Measurements from ENCODE around the gene MSL2.

DNA sequence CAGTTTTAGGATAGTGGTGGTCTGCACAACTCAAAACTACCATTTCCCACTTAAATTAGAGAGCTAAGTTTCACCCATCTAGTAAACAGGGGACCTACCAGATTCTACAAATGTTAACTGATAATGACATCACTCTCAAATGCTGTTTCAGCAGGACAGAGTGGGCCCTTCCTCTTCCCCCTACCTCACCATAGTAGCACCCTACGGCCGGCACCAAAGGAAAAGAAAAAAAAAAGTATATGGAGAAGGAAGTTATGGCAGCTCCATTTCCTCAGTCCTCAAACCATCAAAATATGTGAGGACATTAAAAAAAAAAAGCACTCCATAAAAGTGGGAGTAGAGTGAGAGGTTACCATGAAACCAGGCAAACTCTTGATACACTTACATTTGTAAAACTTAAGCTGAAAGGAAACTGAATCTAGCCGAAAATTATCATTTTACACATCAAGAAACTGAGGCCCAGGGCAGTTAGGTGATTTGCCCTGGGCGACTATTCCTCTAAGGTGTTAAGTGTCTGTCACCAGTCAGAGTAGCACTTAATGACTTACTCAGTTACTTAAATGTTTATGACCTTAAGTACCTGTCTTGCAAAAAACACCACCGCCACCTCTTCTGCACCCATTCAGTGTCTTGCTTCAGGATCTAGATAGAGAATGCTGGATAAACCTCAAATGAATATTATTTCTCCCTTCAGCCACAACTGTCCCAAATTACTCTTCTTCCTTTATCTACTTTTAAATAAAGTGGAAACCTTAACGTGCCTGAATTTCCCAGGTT is 2.7 kb downstream of the MSL2 start:
- TF ChIP-seq, protein P1, sequence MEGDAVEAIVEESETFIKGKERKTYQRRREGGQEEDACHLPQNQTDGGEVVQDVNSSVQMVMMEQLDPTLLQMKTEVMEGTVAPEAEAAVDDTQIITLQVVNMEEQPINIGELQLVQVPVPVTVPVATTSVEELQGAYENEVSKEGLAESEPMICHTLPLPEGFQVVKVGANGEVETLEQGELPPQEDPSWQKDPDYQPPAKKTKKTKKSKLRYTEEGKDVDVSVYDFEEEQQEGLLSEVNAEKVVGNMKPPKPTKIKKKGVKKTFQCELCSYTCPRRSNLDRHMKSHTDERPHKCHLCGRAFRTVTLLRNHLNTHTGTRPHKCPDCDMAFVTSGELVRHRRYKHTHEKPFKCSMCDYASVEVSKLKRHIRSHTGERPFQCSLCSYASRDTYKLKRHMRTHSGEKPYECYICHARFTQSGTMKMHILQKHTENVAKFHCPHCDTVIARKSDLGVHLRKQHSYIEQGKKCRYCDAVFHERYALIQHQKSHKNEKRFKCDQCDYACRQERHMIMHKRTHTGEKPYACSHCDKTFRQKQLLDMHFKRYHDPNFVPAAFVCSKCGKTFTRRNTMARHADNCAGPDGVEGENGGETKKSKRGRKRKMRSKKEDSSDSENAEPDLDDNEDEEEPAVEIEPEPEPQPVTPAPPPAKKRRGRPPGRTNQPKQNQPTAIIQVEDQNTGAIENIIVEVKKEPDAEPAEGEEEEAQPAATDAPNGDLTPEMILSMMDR (conservative IDR thresholded peaks at IDR 0.05 in 1 of 2, IDR thresholded peaks at IDR 0.05 in 1 of 2; ENCODE audit: extremely low read depth in 1 of 2, insufficient read depth in 1 of 2, low read depth in 1 of 2, low read length in 2 of 2), result no peak
- no peak for TF ChIP-seq EZH2 (IDR thresholded peaks at IDR 0.05; ENCODE audit: borderline replicate concordance, low read length)
